ENCODE measurements around the gene LLGL1. TPM values are rescaled to one million over a fixed set of nuclear protein-coding genes. Genes with fewer than 3 reads are reported as not detected.

The LLGL1 gene
- total and polyA plus RNA-seq, 3 donors from 2014 or later, result 24.2 to 46.8 (median 40.0) TPM

DNA sequence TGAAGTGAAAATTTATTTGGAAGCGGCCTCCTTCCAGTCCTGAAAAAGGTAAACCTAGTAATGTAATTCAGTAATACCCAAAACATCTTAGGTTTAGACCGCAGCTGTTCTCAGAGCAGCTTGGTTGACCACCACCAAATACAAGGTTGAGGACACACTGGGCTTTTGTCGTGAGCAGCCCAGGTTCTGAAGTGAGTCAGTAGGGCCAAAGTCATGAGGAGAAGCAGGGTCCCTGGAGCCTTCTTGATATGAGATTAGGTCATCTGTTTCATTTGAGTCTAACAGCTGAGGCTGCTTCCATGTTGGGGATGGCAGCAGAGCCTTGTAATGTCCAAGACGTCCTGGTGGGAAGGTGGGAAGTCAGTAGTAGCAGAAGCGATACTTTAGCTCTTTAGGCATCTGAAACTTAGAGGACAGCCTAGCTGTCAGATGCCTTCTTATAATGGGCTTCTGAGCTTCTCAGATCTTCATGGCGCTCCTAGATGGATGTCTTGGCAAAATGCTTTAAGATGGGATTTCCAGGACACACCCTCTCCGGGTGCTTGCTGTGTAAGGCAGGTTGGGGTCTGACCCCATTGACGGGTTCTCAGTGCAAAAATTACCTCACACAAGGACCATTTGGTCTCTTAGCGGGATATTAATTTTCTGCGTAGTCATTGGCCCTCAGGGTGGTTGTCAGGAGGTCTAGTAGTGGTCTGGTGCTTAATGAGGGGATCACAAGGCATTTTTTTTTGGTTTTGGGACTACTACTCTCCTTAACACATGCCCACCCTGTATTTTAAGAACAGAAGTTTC, 39.4 kb upstream of the LLGL1 start:
- H3K9me3 ChIP-seq, result no peaks in the 10 kb centered on the region
- no peak for TF ChIP-seq POLR2A (IDR thresholded peaks at IDR 0.05)
- TF ChIP-seq, protein P1, sequence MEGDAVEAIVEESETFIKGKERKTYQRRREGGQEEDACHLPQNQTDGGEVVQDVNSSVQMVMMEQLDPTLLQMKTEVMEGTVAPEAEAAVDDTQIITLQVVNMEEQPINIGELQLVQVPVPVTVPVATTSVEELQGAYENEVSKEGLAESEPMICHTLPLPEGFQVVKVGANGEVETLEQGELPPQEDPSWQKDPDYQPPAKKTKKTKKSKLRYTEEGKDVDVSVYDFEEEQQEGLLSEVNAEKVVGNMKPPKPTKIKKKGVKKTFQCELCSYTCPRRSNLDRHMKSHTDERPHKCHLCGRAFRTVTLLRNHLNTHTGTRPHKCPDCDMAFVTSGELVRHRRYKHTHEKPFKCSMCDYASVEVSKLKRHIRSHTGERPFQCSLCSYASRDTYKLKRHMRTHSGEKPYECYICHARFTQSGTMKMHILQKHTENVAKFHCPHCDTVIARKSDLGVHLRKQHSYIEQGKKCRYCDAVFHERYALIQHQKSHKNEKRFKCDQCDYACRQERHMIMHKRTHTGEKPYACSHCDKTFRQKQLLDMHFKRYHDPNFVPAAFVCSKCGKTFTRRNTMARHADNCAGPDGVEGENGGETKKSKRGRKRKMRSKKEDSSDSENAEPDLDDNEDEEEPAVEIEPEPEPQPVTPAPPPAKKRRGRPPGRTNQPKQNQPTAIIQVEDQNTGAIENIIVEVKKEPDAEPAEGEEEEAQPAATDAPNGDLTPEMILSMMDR (IDR thresholded peaks at IDR 0.05), result no peak
- 36 to 46% methylated on average over 10 of the region's 10 CpGs for WGBS, 2 donors
- H3K4me3 ChIP-seq, result peak overlapping the region; percentile 90 to 94
- peak overlapping the region in 1 of 2 donors; percentile 99 for H3K27ac ChIP-seq
- peaks cover 53% of the 10 kb centered on the region for H3K4me1 ChIP-seq
- intact Hi-C loops (cut with DNase I; ENCODE audit: low total_unique reads), result no loop called here
- no peak for DNase-seq
- H3K36me3 ChIP-seq (ENCODE audit: low read depth, missing control alignments), result no peaks in the 10 kb centered on the region
- H3K27me3 ChIP-seq, result no peaks in the 10 kb centered on the region

DNA sequence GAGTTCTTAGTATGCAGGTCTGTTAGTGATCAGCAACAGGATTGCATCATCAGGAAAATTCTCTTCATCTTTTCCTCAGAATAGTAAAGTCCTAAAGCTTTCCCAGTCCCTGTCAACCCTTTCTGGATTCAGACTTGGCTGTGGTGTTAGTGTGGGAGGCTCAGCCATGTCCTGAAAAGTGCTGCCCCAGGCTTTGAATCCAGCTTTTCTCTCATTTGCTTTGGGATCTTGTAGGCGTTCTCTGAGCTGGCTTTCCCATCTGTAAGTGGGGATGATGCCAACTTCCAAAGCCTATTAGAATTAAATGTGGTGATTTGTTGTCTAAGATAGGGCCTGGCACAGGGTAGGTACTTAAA, 38.8 kb upstream of the LLGL1 start:
- Histone ChIP-seq H3K27me3 (no peaks in the 10 kb centered on the region), H3K36me3 (ENCODE audit: low read depth, missing control alignments) (no peaks in the 10 kb centered on the region), H3K4me1 (peaks cover 52% of the 10 kb centered on the region), H3K9me3 (no peaks in the 10 kb centered on the region), H3K4me3 (peak overlapping the region; percentile 90 to 94), H3K27ac (peak overlapping the region in 1 of 2 donors; percentile 99)
- DNase-seq, result no peak
- no peak for TF ChIP-seq POLR2A (IDR thresholded peaks at IDR 0.05)
- TF ChIP-seq, protein P1 (IDR thresholded peaks at IDR 0.05), result no peak
- intact Hi-C loops (cut with DNase I; ENCODE audit: low total_unique reads), result no loop called here
- 15 to 25% methylated on average over 1 of the region's 1 CpG for WGBS, 2 donors

DNA sequence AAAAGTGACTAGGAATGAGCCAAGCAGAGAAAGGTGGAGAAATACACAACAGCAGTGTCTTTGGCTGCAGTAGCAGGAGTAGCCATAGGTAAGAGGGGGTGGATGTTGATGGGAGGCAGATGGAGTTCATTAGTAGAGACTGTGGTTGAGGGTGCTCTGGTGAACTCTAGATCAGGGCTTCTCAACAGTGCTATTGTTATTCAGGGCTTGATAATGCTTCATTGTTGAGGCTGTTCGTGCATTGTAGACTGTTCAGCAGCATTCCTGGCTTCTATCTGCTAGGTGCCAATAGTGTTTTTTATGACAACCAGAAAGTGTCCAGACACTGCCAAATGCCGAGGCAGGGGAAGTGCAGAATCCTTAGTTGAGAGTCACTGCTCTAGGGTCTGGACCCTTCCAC, 38.2 kb upstream of the LLGL1 start:
- no peak for DNase-seq
- no peaks in the 10 kb centered on the region for H3K9me3 ChIP-seq
- H3K36me3 ChIP-seq (ENCODE audit: low read depth, missing control alignments), result no peaks in the 10 kb centered on the region
- peaks cover 46% of the 10 kb centered on the region for H3K4me1 ChIP-seq
- TF ChIP-seq POLR2A (IDR thresholded peaks at IDR 0.05), result no peak
- TF ChIP-seq, protein P1 (IDR thresholded peaks at IDR 0.05), result no peak
- peak overlapping the region in 1 of 2 donors; percentile 8 for H3K27ac ChIP-seq
- intact Hi-C loops (cut with DNase I; ENCODE audit: low total_unique reads), result no loop called here
- 7 to 22% methylated on average over 2 of the region's 2 CpGs for WGBS, 2 donors
- H3K4me3 ChIP-seq, result peak overlapping the region in 1 of 2 donors; percentile 90
- H3K27me3 ChIP-seq, result no peaks in the 10 kb centered on the region

DNA sequence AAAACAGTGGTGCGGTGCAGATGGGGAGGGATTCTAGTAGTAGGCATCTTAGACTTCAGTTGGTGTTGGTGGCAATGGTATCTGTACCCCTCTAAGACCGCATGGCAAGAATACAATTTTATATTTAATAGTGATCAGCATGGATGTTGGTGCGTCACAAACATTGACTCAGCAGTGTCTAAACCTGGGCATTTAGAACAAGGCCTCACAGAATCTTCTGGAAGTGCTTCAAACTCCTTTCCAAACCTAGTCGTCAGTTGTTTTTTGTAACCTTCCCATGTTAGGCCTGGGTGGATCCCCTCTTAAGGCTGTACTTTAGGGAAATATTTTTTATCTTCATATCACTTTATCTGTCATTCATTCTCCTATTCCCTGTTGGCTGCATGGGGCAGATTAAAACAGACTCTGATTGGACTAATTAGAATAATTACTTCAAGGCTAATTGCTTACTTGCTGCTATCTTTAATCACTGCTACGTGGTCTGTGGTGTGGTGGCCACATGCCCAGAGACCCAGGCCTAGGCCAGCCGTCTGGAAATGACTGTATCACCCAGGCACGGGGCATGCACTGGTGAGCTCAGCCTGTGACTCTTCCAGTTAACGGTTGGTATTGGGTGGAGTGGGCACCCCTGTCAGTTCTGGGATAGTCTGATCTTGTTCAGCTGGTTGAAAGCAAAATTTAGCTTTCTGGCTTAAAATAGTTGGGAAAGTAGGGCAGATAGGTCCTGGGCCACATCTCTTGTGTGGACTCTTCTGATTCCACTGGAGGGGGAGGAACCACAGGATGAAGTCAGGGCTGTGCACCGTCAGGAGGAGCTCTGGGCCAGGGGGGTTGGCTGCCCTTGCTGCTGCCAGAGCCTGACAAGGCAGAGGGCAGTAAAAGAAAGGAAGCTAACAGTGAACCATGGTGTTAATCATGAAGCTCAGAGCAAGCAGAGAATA, 37.3 kb upstream of the LLGL1 start:
- Histone ChIP-seq H3K27me3 (no peaks in the 10 kb centered on the region), H3K9me3 (no peaks in the 10 kb centered on the region), H3K4me3 (no peak overlapping the region), H3K27ac (peak overlapping the region; percentile 8 to 54), H3K36me3 (ENCODE audit: low read depth, missing control alignments) (no peaks in the 10 kb centered on the region), H3K4me1 (peaks cover 46% of the 10 kb centered on the region)
- TF ChIP-seq, protein P1 (IDR thresholded peaks at IDR 0.05), result no peak
- TF ChIP-seq POLR2A (IDR thresholded peaks at IDR 0.05), result no peak
- WGBS, 2 donors, result 34 to 38% methylated on average over 9 of the region's 9 CpGs
- no peak for DNase-seq
- intact Hi-C loops (cut with DNase I; ENCODE audit: low total_unique reads), result no loop called here
